Activated T-helper 1 cell treated with anti-CD3 and anti-CD28 coated beads, Interleukin-12 subunit alpha, Interleukin-12 subunit beta, Interleukin-2, Interleukin-4 antibody, amounts not matched to agents 30 ng/mL and 10 ng/mL and 1 ng/mL, durations not matched to agents 14 hours and 24 hours and 36 hours (primary cell): ENCODE data around the gene PDCD7. TPM values are rescaled to one million over a fixed set of nuclear protein-coding genes. Genes with fewer than 3 reads are reported as not detected.
A peak's percentile ranks its signal among the peaks of the same experiment; 100 is the strongest.

Source experiments
- DNase-seq: peaks from one replicate; pipeline ENCODE4 v3.0.0; 2021; ENCODE audit warnings: low spot score
- H3K27ac Mint-ChIP-seq: one replicate; pipeline ENCODE4 v1.8.0; 2021; ENCODE audit warnings: mild to moderate bottlenecking, mixed read lengths
- H3K27me3 Mint-ChIP-seq: one replicate; pipeline ENCODE4 v1.8.0; 2022; ENCODE audit warnings: mild to moderate bottlenecking, moderate library complexity, mixed read lengths; ENCODE audit not compliant: insufficient read depth
- H3K36me3 Mint-ChIP-seq: one replicate; pipeline ENCODE4 v1.8.0; 2021; ENCODE audit warnings: low read depth, mixed read lengths
- H3K4me1 Mint-ChIP-seq: one replicate; pipeline ENCODE4 v1.8.0; 2021; ENCODE audit warnings: low read depth, mixed read lengths
- H3K4me3 Mint-ChIP-seq: one replicate; pipeline ENCODE4 v1.8.0; 2021; ENCODE audit warnings: mild to moderate bottlenecking, moderate library complexity, mixed read lengths
- H3K9me3 Mint-ChIP-seq: one replicate; pipeline ENCODE4 v1.8.0; 2021; ENCODE audit warnings: mixed read lengths
- intact Hi-C: fragments of 100-400 bp; cut with micrococcal nuclease; formaldehyde crosslinking; loops from one replicate; pipeline ENCODE4 v1.15.1; 2024
- total RNA-seq: library from RNA; stranded (reverse); gene quantifications from 2 replicates; pipeline ENCODE4 v1.2.3, GENCODE V29; 2022

The PDCD7 gene
- total RNA-seq, 1 donor from 2014 or later = 54.7 TPM

- H3K36me3 Mint-ChIP-seq = peaks cover 2% of the 10 kb centered on the region
- H3K4me3 Mint-ChIP-seq = no peak overlapping the region
These were observed 61.6 kb downstream of the PDCD7 start for GRCh38 chr15:65072027-65072426.

GRCh38 chr15:65071381-65071811 is 62.2 kb downstream of the PDCD7 start:
- no peak overlapping the region for H3K27ac Mint-ChIP-seq
- H3K4me1 Mint-ChIP-seq = peaks cover 4% of the 10 kb centered on the region
- peaks cover 23% of the 10 kb centered on the region for H3K27me3 Mint-ChIP-seq
- no peaks in the 10 kb centered on the region for H3K9me3 Mint-ChIP-seq
- intact Hi-C loops = no loop called here
- peaks cover 2% of the 10 kb centered on the region for H3K36me3 Mint-ChIP-seq
- H3K4me3 Mint-ChIP-seq = no peak overlapping the region
- DNase-seq = no peak

More at GRCh38 chr15:65072027-65072426, 61.6 kb downstream of the PDCD7 start:
- Mint-ChIP-seq H3K27ac (no peak overlapping the region), H3K4me1 (peaks cover 4% of the 10 kb centered on the region), H3K27me3 (peaks cover 18% of the 10 kb centered on the region), H3K9me3 (no peaks in the 10 kb centered on the region)
- intact Hi-C loops = no loop called here
- DNase-seq = no peak

- no peak overlapping the region for H3K4me3 Mint-ChIP-seq
These were observed 63.6 kb downstream of the PDCD7 start for GRCh38 chr15:65069779-65070546.

DNA sequence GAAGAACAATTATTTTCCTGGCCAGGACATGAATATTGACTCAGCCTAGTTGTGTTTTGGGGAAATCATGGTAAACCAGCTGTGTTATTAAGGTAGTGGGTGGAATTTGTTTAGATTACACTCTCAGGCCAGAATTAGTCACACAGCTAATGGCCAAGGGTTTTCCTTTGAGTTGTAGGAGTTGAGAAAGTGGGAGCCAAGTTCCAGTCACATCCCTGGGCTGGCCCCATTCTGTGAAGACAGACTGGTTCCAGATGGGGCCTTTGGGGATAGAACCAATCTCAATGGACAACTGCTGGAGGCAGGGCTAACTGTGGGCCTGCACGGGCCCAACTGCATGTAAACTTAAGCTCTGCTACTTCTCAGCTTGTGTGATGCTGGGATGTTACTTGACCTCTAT is 64.4 kb downstream of the PDCD7 start:
- Mint-ChIP-seq H3K36me3 (peaks cover 2% of the 10 kb centered on the region), H3K9me3 (no peaks in the 10 kb centered on the region), H3K27ac (no peak overlapping the region), H3K27me3 (peaks cover 35% of the 10 kb centered on the region), H3K4me1 (peaks cover 4% of the 10 kb centered on the region), H3K4me3 (no peak overlapping the region)
- intact Hi-C loops = no loop called here
- no peak for DNase-seq

More at GRCh38 chr15:65069779-65070546, 63.6 kb downstream of the PDCD7 start:
- no peaks in the 10 kb centered on the region for H3K9me3 Mint-ChIP-seq
- DNase-seq = no peak
- H3K36me3 Mint-ChIP-seq = peaks cover 2% of the 10 kb centered on the region
- peaks cover 4% of the 10 kb centered on the region for H3K4me1 Mint-ChIP-seq
- intact Hi-C loops = no loop called here
- no peak overlapping the region for H3K27ac Mint-ChIP-seq
- H3K27me3 Mint-ChIP-seq = peaks cover 33% of the 10 kb centered on the region

DNA sequence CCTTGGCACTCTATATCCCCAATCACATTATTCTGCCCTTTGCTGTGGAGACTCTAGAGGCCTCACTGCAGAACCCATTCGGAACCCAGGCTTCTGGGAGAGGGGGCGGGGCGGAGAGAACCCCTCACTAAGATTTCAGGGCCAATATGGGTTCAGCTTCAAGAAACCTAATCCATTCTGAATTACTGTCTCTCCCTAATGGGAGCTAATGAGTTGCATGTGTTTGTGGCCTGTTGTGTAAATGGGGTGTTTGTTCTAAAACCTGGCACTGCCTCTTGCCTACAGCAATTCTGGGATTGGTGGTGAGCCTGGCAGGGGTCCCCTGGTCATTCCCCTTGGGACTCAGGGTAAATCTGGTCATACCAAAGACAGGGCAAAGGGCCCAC is 65.2 kb downstream of the PDCD7 start:
- intact Hi-C loops = no loop called here

GRCh38 chr15:65067645-65068402 is 65.8 kb downstream of the PDCD7 start, which contains the start of gene RASL12:
Gene RASL12, minus strand, starts transcription at chr15:65067991. Its CDS starts 156 bp downstream, at chr15:65067835.
- intact Hi-C loops = no loop called here
- Mint-ChIP-seq H3K36me3 (peaks cover 2% of the 10 kb centered on the region), H3K27ac (no peak within 1 kb of the TSS), H3K9me3 (no peaks in the 10 kb centered on the region), H3K4me1 (peaks cover 4% of the 10 kb centered on the region), H3K27me3 (peaks cover 39% of the 10 kb centered on the region), H3K4me3 (peak within 1 kb of the TSS; percentile 26)
- DNase-seq = no peak

More for the DNA sequence above, 65.2 kb downstream of the PDCD7 start:
- H3K9me3 Mint-ChIP-seq = no peaks in the 10 kb centered on the region
- peaks cover 2% of the 10 kb centered on the region for H3K36me3 Mint-ChIP-seq
- no peak overlapping the region for H3K27ac Mint-ChIP-seq
- peaks cover 37% of the 10 kb centered on the region for H3K27me3 Mint-ChIP-seq
- peaks cover 4% of the 10 kb centered on the region for H3K4me1 Mint-ChIP-seq
- DNase-seq = no peak
- H3K4me3 Mint-ChIP-seq = no peak overlapping the region

Other genes with a start within 250 kb of the PDCD7 start
- 0.93 and 1.3 TPM in 2 replicates for gene ANKDD1A, start 221.9 kb downstream of the PDCD7 start, total RNA-seq
- gene SPG21, start 143.9 kb downstream of the PDCD7 start, total RNA-seq = 70.2 and 73.3 TPM in 2 replicates
- gene MTFMT, start 104.2 kb downstream of the PDCD7 start, total RNA-seq = 18.8 and 21.1 TPM in 2 replicates
- gene SLC51B, start 88.4 kb downstream of the PDCD7 start, total RNA-seq = not detected in 2 replicates
- not detected in 2 replicates for gene RASL12, start 65.8 kb downstream of the PDCD7 start, total RNA-seq
- gene KBTBD13, start 57.1 kb downstream of the PDCD7 start, total RNA-seq = not detected in 2 replicates
- gene UBAP1L, start 18.6 kb downstream of the PDCD7 start, total RNA-seq = 5.9 and 7.0 TPM in 2 replicates
- gene CLPX, start 51.5 kb upstream of the PDCD7 start, total RNA-seq = 55.7 and 57.2 TPM in 2 replicates
- gene CILP, start 77.7 kb upstream of the PDCD7 start, total RNA-seq = not detected in 2 replicates
- gene PARP16, start 153.1 kb upstream of the PDCD7 start, total RNA-seq = 12.4 and 14.0 TPM in 2 replicates
- not detected in 2 replicates for gene RNU5A-1, start 162.2 kb upstream of the PDCD7 start, total RNA-seq
- not detected in 2 replicates for gene RNU5B-1, start 170.9 kb upstream of the PDCD7 start, total RNA-seq
- not detected in 2 replicates for gene IGDCC3, start 244.2 kb upstream of the PDCD7 start, total RNA-seq